Measurements from ENCODE around the gene PPP6R3.
A peak's percentile ranks its signal among the peaks of the same experiment; 100 is the strongest.

Gene PPP6R3

GRCh38 chr11:68497761-68498160 lies 37.2 kb downstream of the PPP6R3 start:
- DNase-seq (ENCODE audit: low spot score): no peak

- DNase-seq (ENCODE audit: low spot score): no peak
These were observed 37.8 kb downstream of the PPP6R3 start for GRCh38 chr11:68498321-68498720.

- DNase-seq (ENCODE audit: low spot score): no peak
These were observed 38.6 kb downstream of the PPP6R3 start for GRCh38 chr11:68498903-68499883.

- no peak for DNase-seq (ENCODE audit: low spot score)
These were observed 39.7 kb downstream of the PPP6R3 start for GRCh38 chr11:68500206-68500605.

GRCh38 chr11:68501813-68502212 lies 41.3 kb downstream of the PPP6R3 start:
- DNase-seq (ENCODE audit: low spot score): no peak

GRCh38 chr11:68503251-68503687 lies 42.7 kb downstream of the PPP6R3 start:
- DNase-seq (ENCODE audit: low spot score): no peak

GRCh38 chr11:68503792-68504191 lies 43.2 kb downstream of the PPP6R3 start:
- no peak for DNase-seq (ENCODE audit: low spot score)

- DNase-seq (ENCODE audit: low spot score): no peak
These were observed 44.0 kb downstream of the PPP6R3 start for GRCh38 chr11:68504432-68505066.

GRCh38 chr11:68505596-68505995 lies 45.0 kb downstream of the PPP6R3 start:
- DNase-seq (ENCODE audit: low spot score): no peak

- no peak for DNase-seq (ENCODE audit: low spot score)
These were observed 46.4 kb downstream of the PPP6R3 start for GRCh38 chr11:68506908-68507307.

- DNase-seq (ENCODE audit: low spot score): no peak
These were observed 47.9 kb downstream of the PPP6R3 start for GRCh38 chr11:68508425-68508824.

GRCh38 chr11:68509066-68509465 lies 48.5 kb downstream of the PPP6R3 start:
- no peak for DNase-seq (ENCODE audit: low spot score)

- no peak for DNase-seq (ENCODE audit: low spot score)
These were observed 53.5 kb downstream of the PPP6R3 start for GRCh38 chr11:68513930-68514487.

GRCh38 chr11:68517121-68517741 lies 56.7 kb downstream of the PPP6R3 start:
- DNase-seq (ENCODE audit: low spot score): no peak

- DNase-seq (ENCODE audit: low spot score): peak; percentile 89
These were observed 57.6 kb downstream of the PPP6R3 start for GRCh38 chr11:68518191-68518590.

GRCh38 chr11:68521969-68522652 lies 61.6 kb downstream of the PPP6R3 start:
- no peak for DNase-seq (ENCODE audit: low spot score)

GRCh38 chr11:68523033-68523432 lies 62.5 kb downstream of the PPP6R3 start:
- DNase-seq (ENCODE audit: low spot score): no peak

- DNase-seq (ENCODE audit: low spot score): no peak
These were observed 63.2 kb downstream of the PPP6R3 start for GRCh38 chr11:68523743-68524142.

GRCh38 chr11:68524213-68524612 lies 63.7 kb downstream of the PPP6R3 start:
- DNase-seq (ENCODE audit: low spot score): no peak

GRCh38 chr11:68524681-68525080 lies 64.1 kb downstream of the PPP6R3 start:
- DNase-seq (ENCODE audit: low spot score): no peak

GRCh38 chr11:68525336-68525735 lies 64.8 kb downstream of the PPP6R3 start:
- DNase-seq (ENCODE audit: low spot score): no peak

- no peak for DNase-seq (ENCODE audit: low spot score)
These were observed 65.4 kb downstream of the PPP6R3 start for GRCh38 chr11:68525930-68526329.
